ENCODE data around the gene PMEPA1.

The PMEPA1 gene

DNA sequence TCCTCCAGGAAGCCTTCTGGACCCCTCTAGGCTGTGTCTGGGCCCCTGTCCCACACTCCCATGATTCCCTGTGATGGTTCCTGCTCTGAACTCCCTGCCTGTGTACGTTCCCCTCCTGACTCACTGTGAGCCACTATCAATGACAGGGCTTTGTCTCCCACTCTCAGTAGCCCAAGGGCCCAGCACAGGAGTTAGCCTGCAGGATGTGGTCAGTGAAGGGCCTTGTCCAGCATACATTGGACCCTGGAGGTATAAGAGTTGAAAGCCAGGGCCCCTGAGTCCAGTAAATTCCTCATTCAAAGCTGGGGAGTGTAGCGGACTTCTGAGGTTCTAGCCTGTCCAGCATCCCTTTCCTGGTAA is 108.6 kb downstream of the PMEPA1 start:
- Mint-ChIP-seq H3K27me3 (ENCODE audit: low read depth) (peaks cover 14% of the 10 kb centered on the region), H3K4me1 (peaks cover 21% of the 10 kb centered on the region), H3K27ac (peak overlapping the region in 1 of 3 experiments; percentile 87), H3K9me3 (no peaks in the 10 kb centered on the region), H3K4me3 (no peak overlapping the region), H3K36me3 (ENCODE audit: low read depth) (no peaks in the 10 kb centered on the region)
- TF ChIP-seq, protein P1, sequence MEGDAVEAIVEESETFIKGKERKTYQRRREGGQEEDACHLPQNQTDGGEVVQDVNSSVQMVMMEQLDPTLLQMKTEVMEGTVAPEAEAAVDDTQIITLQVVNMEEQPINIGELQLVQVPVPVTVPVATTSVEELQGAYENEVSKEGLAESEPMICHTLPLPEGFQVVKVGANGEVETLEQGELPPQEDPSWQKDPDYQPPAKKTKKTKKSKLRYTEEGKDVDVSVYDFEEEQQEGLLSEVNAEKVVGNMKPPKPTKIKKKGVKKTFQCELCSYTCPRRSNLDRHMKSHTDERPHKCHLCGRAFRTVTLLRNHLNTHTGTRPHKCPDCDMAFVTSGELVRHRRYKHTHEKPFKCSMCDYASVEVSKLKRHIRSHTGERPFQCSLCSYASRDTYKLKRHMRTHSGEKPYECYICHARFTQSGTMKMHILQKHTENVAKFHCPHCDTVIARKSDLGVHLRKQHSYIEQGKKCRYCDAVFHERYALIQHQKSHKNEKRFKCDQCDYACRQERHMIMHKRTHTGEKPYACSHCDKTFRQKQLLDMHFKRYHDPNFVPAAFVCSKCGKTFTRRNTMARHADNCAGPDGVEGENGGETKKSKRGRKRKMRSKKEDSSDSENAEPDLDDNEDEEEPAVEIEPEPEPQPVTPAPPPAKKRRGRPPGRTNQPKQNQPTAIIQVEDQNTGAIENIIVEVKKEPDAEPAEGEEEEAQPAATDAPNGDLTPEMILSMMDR (IDR thresholded peaks at IDR 0.05; ENCODE audit: unreplicated experiment in 3 of 3): no peak

DNA sequence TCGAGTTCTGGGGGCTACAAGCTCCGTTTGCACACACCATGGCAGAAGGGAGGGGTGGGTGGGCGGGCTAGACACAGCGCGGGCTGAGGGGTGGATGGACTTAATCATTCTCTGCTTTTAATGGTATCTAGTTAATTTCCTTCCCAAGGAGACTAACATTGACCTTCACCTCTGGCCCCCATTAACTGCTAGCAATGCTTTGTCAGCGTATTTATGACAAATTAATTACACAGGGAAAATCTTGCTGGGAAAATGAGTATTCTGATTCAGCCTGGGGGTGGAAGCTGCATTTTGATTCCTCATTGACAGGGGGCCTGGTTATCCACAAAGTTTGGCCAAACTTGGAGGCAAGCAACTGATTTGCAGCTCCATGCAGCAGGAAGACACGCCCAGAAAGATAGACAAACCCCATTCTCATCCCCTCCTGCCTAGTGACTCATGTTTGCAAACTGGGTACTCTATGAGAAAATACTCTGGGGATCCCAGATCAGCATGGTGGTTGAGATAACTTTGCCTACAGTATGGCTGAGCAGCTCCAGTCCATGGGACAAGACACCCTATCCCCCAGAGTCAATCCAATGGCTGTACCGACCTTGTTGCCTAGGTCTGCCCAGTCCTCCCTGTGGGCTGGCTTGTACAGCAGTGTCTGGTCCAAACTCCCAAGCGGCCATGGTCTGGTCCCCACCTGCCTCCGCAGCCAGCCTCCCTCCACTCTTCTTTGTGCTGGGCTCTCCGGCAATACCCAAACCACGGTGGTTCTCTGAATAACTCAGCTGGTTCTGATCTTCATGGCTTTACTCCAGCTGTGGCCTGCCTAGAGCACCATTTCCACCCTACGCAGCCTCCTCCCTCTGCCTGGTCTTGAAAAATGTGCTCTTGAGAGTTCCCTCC is 109.2 kb downstream of the PMEPA1 start:
- TF ChIP-seq, protein P1 (IDR thresholded peaks at IDR 0.05; ENCODE audit: unreplicated experiment in 3 of 3): no peak
- Mint-ChIP-seq H3K4me1 (peaks cover 21% of the 10 kb centered on the region), H3K4me3 (no peak overlapping the region), H3K27me3 (ENCODE audit: low read depth) (peaks cover 14% of the 10 kb centered on the region), H3K36me3 (ENCODE audit: low read depth) (no peaks in the 10 kb centered on the region), H3K27ac (peak overlapping the region; percentile 55 to 87 (median 82)), H3K9me3 (no peaks in the 10 kb centered on the region)

DNA sequence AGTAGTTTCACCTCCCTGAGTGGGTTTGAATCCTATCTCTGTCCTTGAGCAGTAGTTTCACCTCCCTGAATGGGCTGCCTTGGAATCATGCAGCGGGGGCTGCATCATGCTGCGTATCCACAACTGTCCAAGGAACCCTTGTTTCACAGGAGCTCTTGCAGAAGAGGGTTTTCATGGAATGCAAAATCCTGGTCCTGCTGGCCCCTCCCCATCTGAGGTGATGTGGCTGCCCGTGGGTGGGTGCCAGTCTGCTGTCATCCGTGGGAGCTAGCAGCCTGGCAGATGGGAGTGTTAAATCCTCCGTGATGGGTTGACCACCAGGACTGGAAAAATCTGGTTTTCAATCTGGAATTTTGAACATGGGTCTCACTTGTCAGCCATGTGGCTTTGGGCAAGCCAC is 111.3 kb downstream of the PMEPA1 start:
- TF ChIP-seq, protein P1 (IDR thresholded peaks at IDR 0.05; ENCODE audit: unreplicated experiment in 3 of 3): no peak
- Mint-ChIP-seq H3K9me3 (no peaks in the 10 kb centered on the region), H3K27ac (no peak overlapping the region), H3K27me3 (ENCODE audit: low read depth) (peaks cover 13% of the 10 kb centered on the region), H3K4me1 (peaks cover 28% of the 10 kb centered on the region), H3K4me3 (no peak overlapping the region), H3K36me3 (ENCODE audit: low read depth) (no peaks in the 10 kb centered on the region)

Measured in nephron (organoid).